Testis (tissue), 2 donors: Measurements from ENCODE around the gene MFSD12.

Source experiments
- POLR2A ChIP-seq: fragments of 450-650 bp; IDR thresholded peaks from one replicate; pipeline ENCODE4 v1.6.1; 2017; ENCODE audit warnings: antibody characterized with exemption, mild to moderate bottlenecking, moderate library complexity
- TF ChIP-seq, protein P1 (sequence below), 3 experiments: fragments of 450-650 bp in 2 of 3; fragments of 200-600 bp in 1 of 3; sonication (generic) in 1 of 3; IDR thresholded peaks; one replicate each; pipeline ENCODE4 v1.5.1; 2016 to 2019; ENCODE audit warnings: antibody characterized with exemption in 3 of 3, mild to moderate bottlenecking in 2 of 3, moderate library complexity in 1 of 3

DNA sequence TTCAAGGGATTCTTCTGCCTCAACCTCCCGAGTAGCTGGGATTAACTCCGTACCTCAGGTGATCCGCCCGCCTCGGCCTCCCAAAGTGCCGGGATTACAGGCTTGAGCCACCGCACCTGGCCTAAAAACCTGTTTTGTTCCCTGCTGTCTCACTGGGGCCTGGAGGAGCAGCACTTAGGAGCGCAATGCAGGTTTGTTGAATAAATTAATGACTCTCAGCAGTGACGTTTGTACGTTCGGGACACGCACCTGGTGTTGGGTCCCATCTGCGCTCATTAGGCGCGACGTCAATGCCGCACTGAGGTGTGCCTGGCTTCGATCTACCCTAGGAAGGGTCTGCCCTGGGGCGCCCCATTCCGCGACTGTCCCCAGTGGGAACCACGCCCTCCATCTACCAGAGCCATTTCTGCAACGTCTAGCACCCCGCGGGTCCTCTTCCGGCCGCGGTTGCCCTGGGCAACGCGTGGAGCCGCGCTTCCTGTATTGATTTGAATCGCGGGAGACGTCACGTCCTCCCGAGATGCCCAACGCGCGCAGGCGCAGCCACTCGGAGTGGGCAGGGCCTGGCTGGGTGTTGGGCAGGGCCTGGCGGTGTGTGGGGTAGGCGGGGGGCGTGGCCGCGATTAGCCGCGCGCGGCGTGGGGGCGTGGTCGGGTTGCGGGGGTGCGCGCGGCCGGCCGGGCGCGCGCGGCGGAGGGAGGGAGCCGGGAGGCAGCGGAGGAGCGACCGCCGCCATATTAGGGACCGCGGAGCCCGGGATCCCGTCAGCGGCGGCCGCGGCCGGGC is 51.6 kb downstream of the MFSD12 start, which contains the start of gene FZR1:
- TF ChIP-seq, protein P1, sequence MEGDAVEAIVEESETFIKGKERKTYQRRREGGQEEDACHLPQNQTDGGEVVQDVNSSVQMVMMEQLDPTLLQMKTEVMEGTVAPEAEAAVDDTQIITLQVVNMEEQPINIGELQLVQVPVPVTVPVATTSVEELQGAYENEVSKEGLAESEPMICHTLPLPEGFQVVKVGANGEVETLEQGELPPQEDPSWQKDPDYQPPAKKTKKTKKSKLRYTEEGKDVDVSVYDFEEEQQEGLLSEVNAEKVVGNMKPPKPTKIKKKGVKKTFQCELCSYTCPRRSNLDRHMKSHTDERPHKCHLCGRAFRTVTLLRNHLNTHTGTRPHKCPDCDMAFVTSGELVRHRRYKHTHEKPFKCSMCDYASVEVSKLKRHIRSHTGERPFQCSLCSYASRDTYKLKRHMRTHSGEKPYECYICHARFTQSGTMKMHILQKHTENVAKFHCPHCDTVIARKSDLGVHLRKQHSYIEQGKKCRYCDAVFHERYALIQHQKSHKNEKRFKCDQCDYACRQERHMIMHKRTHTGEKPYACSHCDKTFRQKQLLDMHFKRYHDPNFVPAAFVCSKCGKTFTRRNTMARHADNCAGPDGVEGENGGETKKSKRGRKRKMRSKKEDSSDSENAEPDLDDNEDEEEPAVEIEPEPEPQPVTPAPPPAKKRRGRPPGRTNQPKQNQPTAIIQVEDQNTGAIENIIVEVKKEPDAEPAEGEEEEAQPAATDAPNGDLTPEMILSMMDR (IDR thresholded peaks at IDR 0.05): no peak
- TF ChIP-seq POLR2A: peak; percentile 31
